ENCODE data around the gene MAP3K5. TPM values are rescaled to one million over a fixed set of nuclear protein-coding genes. Genes with fewer than 3 reads are reported as not detected.

MAP3K5 gene
- total and polyA plus RNA-seq, 2 donors (not counting 3 experiments of a cell fraction or from before 2014, with no cell fraction given), result 1.5 to 7.0 TPM

GRCh38 chr6:136822046-136822375 is 29.7 kb upstream of the MAP3K5 start:
- Histone ChIP-seq H4K20me1 (replicated peaks; ENCODE audit: control insufficient read depth, extremely low read depth, insufficient read depth, low read length) (no peaks in the 10 kb centered on the region), H3K9me1 (replicated peaks; ENCODE audit: control insufficient read depth, extremely low read depth, insufficient read depth, low read length) (no peaks in the 10 kb centered on the region), H3K4me3 (replicated peaks in 1 of 3; ENCODE audit: insufficient read depth in 1 of 3, low read depth in 1 of 3, low read length in 3 of 3) (peak overlapping the region; percentile 35 to 89 (median 65)), H3K4me1 (ENCODE audit: control insufficient read depth, extremely low read depth, insufficient read depth, low read length) (peaks cover 10% of the 10 kb centered on the region), H3K9ac (replicated peaks; ENCODE audit: extremely low read depth, insufficient read depth, low read length) (peak overlapping the region; percentile 71), H3K9me3 (replicated peaks; ENCODE audit: control insufficient read depth, insufficient read depth, low read length) (no peaks in the 10 kb centered on the region), H3K27me3 (ENCODE audit: control insufficient read depth in 2 of 2, insufficient read depth in 2 of 2, low read length in 2 of 2) (no peaks in the 10 kb centered on the region), H2AFZ (ENCODE audit: low read depth, low read length) (peak overlapping the region; percentile 95), H3K27ac (ENCODE audit: insufficient read depth, low read depth, low read length) (peak overlapping the region; percentile 52), H3K36me3 (ENCODE audit: control insufficient read depth in 2 of 2, extremely low read depth in 1 of 2, insufficient read depth in 2 of 2, low read length in 2 of 2) (no peaks in the 10 kb centered on the region), H3K4me2 (ENCODE audit: insufficient read depth, low read length) (peak overlapping the region; percentile 73), H3K79me2 (ENCODE audit: control insufficient read depth, insufficient read depth, low read length) (no peaks in the 10 kb centered on the region)
- CTCF ChIA-PET, result interaction anchor here (1.0 to 1.7 kb wide), 7 partner anchors 30 to 275 kb away, joined by 3 to 10 read pairs (median 5); partner anchors contain the start of gene MAP3K5
- TF ChIP-seq POLR2A (IDR thresholded peaks at IDR 0.05; ENCODE audit: low read depth, low read length) (no peak), POLR2AphosphoS5 (IDR thresholded peaks at IDR 0.05; ENCODE audit: insufficient read depth, low read depth, low read length) (no peak), GATA2 (IDR thresholded peaks at IDR 0.05; ENCODE audit: insufficient read depth, insufficient read length, low read depth, low read length) (no peak), CTCF (IDR thresholded peaks at IDR 0.05; ENCODE audit: extremely low read depth in 1 of 2, insufficient read depth in 1 of 2, low read depth in 1 of 2, low read length in 2 of 2) (no peak), EZH2 (IDR thresholded peaks at IDR 0.05; ENCODE audit: borderline replicate concordance, low read depth, low read length, severe bottlenecking) (no peak), JUN (IDR thresholded peaks at IDR 0.05; ENCODE audit: borderline replicate concordance, insufficient read depth, insufficient read length, low read depth) (no peak), FOS (IDR thresholded peaks at IDR 0.05; ENCODE audit: borderline replicate concordance, insufficient read depth, low read length) (no peak), MYC (IDR thresholded peaks at IDR 0.05; ENCODE audit: low read depth, low read length) (no peak)
- TF ChIP-seq, protein P1, sequence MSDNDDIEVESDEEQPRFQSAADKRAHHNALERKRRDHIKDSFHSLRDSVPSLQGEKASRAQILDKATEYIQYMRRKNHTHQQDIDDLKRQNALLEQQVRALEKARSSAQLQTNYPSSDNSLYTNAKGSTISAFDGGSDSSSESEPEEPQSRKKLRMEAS (IDR thresholded peaks at IDR 0.05; ENCODE audit: insufficient read depth, insufficient read length), result no peak
- DNase-seq (ENCODE audit: low read depth, low spot score) (no peak), FAIRE-seq (no peak)
- BruUV-seq (replicated peaks), result no TSS peak
- dilution Hi-C loops (cut with MboI; ENCODE audit: extremely low pct_ligation_motif_present, low sequenced_read_pairs) (no loop called here), intact Hi-C loops (cut with micrococcal nuclease) (loop anchor here (1.0 to 10.0 kb wide), 5 partner anchors 29 to 527 kb away; partner anchors contain the start of gene SLC35D3)
- POLR2A ChIA-PET, result no interaction called here

All from endothelial cell of umbilical vein (primary cell).